Endometrium (tissue), 2 donors: ENCODE results near the gene CTIF.

Source experiments
- FAIRE-seq: peaks from 2 replicates; lab custom pipeline; 2012; peaks lifted over from hg19 to GRCh38; lab: Jason Lieb, UNC
- donor health status: control.
- donor health status: control.

CTIF gene

DNA sequence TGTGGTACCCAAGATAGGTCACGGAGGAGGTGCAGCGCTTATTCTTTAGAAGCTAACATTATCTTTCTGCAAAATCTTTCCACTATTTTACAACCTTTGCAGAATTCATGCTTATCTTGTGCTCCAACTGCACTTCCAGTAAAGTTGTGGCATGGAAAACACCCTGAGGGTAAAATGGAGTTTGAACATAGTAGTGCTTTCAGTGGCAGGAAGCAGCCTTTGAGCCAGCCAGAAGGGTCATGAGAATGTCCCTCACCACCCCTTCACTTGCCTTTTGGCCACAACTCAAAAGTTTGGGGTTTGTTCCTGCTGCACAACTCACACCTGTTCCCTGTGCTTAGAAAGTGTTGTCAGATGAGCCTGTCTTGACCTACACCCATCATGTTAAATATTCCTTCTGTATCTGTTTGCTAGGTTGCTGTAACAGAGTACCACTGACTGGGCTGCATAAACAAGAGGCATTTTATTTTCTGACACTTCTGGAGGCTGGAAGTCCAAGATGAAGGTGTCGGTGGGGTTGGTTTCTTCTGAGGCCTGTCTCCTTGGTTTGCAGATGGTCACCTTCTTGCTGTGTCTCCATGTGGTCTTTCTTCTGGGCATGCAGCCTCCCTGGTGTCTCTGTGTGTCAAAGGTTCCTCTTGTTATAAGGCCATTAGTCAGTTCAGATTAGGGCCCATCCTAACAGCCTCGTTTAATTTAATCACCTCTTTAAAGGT, 217.8 kb downstream of the CTIF start:
- FAIRE-seq: no peak

DNA sequence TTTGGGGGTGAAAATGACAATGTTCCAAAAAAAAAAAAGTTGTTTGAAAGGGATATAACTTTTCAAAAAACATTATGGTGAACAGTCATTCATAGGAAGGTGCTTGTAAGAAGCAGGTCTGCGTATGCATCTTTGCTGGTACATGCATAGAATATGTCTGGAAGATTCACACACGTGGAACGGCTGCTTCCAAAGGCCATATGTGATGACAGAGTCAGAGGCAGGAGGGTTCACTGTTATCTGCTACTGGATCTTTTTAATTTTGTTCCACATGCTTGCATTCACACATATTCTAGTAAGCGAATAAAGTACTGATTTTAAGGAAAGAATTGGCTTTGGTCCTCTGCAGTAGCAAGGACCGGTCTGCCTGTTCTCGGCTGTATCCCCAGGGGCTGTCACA, 218.5 kb downstream of the CTIF start:
- no peak for FAIRE-seq

DNA sequence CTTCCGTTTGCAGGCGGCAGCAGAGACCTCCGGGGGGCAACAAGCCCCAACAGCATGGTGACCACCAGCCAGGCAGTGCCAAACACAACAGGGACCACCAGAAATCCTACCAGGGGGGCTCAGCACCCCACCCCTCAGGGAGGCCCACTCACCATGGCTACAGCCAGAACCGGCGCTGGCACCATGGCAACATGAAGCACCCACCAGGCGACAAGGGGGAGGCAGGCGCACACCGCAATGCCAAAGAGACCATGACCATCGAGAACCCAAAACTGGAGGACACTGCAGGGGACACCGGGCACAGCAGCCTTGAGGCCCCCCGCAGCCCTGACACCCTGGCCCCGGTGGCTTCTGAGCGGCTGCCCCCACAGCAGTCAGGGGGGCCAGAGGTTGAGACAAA, 219.1 kb downstream of the CTIF start:
- FAIRE-seq: no peak

- no peak for FAIRE-seq
Measured at GRCh38 chr18:48761582-48761981, 222.8 kb downstream of the CTIF start.

- FAIRE-seq: no peak
Measured at GRCh38 chr18:48762022-48762421, 223.2 kb downstream of the CTIF start.

DNA sequence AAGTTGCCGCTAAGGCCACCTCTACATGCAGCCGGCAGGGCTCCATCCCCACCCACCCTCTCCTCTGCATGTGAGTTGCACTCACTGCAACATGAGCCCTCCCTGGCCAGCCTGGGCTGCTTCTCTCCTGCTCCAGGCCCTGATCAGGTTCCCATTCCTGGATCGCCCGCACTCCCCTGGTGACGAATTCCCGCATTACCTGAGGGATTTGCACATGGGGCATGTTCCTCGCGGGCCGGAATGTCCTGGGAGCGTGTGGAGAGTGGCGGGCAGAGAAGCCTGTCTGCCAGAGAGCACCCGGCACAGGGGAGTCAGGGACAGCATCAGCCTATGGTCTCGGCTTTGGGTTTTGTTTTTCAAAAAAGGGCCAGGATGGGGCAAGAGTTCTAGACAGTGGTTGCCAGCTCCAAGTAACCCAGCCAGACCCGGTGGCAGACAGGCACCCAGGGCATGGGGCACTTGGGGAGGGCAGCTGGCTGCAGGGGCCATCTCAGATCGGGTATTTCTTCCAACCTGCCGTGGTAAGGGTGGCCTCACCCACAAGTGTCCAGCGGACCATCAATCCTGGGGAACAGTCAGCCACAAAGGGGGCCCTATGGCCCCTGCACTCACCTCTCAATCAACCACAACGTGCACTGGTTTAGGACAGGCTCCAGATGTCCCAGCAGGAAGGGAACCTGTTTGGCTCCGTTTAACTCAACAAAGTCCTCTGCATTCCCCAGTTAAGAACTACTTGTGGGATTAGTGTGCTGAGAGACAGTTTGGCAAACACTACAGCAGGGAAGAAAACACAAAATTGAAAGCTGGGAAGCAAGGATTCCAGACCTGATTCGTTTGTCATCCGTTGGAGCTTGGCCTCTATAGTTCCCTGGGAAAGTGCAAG, 224.2 kb downstream of the CTIF start:
- FAIRE-seq: no peak

- no peak for FAIRE-seq
Measured at GRCh38 chr18:48763719-48764100, 224.9 kb downstream of the CTIF start.

DNA sequence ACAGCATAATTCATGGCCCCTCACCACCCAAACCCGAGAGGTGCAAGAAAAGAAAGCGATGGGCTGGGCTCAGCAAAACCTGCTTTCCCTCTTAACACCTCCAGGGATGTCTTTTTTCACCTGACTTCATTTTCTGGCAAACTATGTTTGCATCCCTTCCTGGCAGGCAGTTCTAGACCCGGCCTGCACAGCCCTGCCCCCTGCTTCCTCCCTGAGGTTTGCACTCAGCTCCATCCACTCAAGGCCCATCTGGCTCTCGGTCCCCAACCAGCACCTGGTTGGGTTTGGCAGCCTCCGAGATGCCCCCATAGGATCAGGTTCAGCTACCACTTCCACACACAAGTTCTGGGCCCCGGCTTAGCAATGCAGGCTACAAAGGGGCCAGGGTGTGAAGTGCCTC, 226.2 kb downstream of the CTIF start:
- FAIRE-seq: no peak

GRCh38 chr18:48766026-48766425, 227.2 kb downstream of the CTIF start:
- no peak for FAIRE-seq

GRCh38 chr18:48766487-48766886, 227.7 kb downstream of the CTIF start:
- FAIRE-seq: no peak

DNA sequence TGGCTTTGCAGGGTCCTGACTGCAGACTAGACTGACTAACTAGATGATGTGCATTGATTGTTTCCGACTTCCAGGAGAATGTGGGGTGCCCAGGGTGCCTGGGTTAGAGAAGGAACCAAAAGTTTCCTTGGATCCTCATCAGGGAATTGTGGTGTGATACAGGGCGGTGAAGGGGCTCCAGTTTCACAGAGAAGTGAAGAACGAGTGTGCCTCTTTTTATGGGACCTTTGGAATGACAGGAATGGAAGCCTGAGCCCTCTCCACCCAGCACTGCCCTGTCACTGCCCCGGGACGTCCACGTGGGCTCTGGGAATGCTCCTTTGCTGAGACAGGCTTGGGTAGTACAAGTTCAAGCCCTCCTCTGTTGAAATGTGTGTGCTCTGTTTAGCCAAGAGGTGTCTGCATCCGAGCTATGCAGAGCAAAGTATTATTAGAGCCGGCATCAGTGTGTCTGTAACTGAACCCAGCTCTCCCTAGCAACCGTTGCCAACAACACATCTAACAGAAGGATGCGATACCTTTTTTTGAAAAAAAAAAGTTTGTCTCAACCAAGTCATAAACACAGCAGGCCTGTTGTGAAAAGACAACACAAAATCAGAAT, 228.4 kb downstream of the CTIF start:
- FAIRE-seq: no peak

GRCh38 chr18:48769006-48769636, 230.3 kb downstream of the CTIF start:
- FAIRE-seq: no peak

DNA sequence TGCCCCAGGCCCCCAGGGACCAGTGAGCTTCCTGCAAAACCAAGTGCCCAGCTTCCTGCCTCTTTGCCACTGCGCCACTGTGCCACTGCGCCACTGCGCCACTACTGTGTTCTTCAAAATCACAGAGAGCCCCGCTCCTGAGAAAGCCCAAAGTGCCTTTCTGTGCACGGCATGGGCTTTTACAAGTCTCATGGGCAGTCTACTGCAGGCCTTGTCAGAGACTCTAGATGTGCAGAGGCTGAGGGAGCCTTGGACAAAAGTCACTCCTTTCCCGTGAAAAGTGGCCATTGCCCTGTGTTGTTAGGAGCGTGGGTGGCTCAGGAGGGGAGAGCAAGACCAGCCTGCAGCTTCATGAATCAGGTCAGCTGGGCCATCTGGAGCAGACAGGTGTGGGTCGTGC, 231.4 kb downstream of the CTIF start:
- no peak for FAIRE-seq

DNA sequence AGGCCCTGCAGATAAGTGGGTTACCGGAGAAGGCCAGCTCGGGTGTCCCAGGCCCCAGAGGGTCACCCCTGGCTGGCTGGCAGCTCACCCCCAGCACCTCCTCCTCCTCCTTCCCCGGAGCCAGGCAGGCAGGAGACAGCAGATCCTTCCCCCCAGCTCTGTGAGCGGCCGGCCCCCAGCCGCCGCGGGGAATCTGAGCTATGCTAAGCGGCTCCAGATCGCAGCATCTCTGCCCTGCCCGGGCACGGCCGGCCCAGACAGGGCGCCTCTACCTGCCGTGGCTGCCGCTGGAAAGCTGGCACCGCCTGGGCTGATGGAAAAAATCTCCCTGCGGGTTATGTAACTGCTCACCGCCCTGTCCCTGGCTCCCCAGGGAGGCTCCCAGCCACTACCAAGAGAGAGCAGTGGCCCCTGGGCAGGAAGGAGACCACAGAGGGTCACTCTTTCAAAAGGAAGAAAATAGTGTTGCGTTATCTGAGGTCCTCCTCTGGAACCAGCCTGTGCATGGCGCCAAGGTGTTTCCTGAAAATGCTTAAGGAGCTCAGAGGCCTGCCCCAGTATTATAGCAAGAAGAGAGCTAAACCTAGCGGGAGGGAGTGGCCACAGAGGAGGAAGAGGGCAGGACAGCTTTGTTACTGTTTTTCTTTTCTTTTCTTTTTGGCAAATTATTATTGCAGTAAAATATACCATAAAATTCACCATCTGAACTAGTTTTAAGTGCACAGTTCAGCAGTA, 233.0 kb downstream of the CTIF start:
- no peak for FAIRE-seq

- FAIRE-seq: no peak
Measured at GRCh38 chr18:48772457-48772856, 233.6 kb downstream of the CTIF start.

DNA sequence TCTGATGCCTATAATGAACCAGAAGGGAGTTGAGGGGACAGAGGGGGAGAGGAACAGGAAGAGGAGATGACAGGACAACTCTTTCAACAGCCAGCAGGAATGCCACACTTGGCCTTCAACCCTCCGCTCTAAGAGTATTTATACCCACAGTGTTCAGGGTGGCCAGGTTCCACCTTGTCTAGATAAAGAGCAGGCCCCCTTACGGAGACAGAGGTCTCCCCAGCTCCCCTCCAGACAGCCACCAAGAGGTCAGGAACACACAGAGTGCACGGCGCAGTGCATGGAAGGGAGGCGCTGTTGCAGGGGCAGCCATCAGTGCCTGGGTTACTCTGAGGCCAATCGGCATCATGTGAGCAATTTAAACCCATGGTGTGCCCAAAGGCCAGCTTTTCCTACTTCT, 235.0 kb downstream of the CTIF start:
- FAIRE-seq: no peak

DNA sequence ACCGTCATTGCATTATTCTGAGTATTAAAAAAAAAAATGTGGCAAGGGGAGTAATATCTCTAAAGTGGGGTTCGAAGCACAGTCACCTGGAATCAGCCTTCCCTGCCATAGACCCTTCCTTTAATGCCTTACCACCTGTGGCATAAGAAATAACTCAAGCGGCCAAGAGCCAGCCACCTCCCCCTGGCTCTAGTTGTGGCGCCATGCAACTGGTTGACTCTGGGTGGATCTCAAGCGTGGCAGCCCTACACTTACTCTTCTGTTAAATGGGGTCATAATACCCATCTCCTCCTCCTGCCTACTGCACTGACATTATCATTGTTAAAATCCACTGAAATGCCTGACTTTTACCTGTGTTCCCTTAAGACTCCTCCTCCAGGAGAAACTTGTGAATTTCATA, 236.1 kb downstream of the CTIF start:
- FAIRE-seq: no peak

DNA sequence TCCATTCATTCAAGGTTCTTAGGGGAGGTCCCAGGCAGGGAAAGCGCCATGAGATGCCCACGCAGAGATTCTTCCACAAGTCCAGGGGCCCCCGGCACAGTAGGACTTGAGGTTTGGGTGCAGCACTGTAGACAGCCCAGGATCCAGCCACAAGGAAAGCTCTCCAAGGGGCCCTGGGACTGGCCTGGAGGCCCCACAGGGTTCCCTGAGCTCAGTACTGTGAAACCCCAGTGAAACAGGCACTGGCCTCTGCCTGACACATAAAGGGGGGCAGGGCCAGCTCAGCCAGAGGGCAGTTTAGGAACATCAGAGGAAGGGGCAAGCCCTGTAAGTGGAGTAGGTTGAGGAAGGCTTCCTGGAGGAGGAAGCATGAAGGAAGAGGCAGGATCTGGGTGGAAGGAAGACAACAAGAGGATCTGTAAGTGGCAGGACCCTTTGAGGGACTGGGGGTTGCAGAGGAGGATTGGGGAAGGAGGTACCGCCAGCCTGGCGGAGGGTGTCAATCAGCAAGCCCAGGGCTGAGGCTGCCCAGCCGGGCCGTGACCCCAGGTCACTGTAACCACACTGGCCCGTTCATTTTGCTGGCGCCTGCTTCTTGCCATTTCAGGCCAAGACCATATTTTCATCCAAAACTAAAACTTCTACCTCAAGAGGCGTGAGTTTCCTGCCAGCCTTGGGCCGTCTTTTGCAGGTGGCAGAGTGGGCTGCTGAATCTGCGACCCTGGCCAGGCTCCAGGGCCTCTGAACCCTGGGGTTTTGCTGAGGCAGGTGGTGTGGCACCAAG, 236.7 kb downstream of the CTIF start:
- FAIRE-seq: no peak

DNA sequence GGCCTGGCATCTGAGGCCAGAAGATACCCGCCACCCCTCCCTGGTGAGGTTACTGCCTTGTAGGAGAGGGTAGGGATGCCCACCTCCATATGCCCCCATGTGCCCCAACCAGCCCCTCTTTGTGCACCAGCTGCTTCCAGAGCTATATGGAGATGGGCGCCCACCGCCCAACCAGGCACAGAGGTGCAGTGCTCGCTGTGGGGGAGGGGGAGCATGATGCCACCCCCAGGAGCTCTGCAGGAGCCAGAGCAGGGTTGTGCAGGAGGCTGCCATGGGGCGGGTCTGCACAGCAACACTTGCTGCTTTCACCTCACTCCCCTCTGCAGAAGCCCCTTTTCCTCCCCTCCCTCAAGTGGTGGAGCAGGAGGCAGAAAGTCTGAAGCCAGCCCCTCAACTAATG, 237.3 kb downstream of the CTIF start:
- FAIRE-seq: no peak

DNA sequence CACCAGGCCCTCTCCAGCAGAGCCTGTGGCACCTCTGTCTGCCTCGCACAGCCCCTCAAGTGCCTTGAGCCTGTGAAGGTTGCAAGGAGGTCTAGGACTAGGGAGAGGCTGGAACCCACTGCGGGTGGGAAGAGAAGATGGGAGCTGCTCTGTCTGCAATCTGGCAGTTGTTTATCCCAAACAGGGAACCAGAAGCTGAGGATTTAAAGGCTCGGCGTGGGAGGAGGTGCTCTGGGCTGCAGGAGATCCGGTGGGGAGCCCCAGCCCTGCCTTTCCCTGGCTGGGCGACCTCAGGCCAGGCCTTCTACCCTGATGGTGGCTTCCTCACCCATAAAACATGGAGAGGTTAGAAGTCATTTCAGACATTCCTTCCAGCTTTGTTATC, 237.8 kb downstream of the CTIF start:
- FAIRE-seq: peak; percentile 53

DNA sequence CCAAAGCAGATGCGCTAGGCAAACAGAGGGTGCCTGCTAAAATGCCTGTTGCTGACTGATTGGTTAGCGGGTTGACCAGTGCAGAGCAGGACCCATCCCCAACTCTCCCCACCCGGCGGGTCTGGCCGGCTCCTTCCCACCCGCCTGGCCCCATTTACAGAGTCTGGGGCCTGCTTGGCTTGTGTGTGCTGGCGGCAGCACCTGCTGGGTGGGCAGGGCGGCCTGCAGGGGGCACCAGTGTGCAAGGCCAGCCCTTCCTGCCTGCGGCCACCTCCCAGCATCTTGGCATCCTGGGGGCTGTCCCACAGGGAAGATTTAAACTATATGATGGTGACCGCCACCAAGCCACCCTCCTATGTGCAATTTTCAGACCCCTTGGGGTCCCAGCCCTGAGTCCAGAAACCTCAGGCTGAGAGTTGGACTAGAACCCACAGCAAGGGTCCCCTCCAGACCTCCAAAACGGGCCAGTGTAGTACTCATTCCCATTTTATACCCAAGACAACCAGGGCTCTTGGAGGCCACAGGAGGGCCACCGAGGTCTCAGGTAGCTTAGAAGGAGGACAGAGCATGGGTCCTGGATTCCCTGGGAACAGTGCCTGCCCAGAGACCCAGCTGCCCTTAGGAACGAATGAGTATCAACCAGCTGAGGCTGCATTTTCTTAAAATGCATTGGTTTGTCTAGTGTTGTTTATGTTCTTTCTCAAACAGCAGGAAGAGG, 238.4 kb downstream of the CTIF start:
- no peak for FAIRE-seq
